GM23338 (cell line): ENCODE data around the gene ALDH1L2. TPM values are rescaled to one million over a fixed set of nuclear protein-coding genes. Genes with fewer than 3 reads are reported as not detected.
"Not testable (repeated sequence)": the region's sequence is repeated elsewhere in the genome, so short reads cannot be mapped to it uniquely, and the experiment has no call there.

ENCODE experiments used
- ATAC-seq: fragments of 200-7000 bp; cut with Tn5 transposase; 3 replicates; pipeline ENCODE4 v1.9.1; 2020
- DNase-seq: peaks from one replicate; pipeline ENCODE4 v3.0.0-alpha.2; 2015; ENCODE audit warnings: low spot score
- H2AFZ ChIP-seq: fragments of 200-600 bp; sonication (generic); 2 replicates; pipeline ENCODE4 v1.8.0; 2016; ENCODE audit warnings: antibody characterized with exemption, mild to moderate bottlenecking, moderate library complexity
- H3F3A ChIP-seq: fragments of 200-600 bp; sonication (generic); replicated peaks from 2 replicates; pipeline ENCODE4 v1.8.0; 2017; ENCODE audit warnings: antibody characterized with exemption, mixed run types, low read depth
- H3K27ac ChIP-seq: fragments of 200-600 bp; sonication (generic); 2 replicates; pipeline ENCODE4 v1.6.1; 2016; ENCODE audit warnings: low read depth
- H3K27me3 ChIP-seq: fragments of 200-600 bp; sonication (generic); 2 replicates; pipeline ENCODE4 v1.8.0; 2016; ENCODE audit warnings: mild to moderate bottlenecking, mixed run types, moderate library complexity; ENCODE audit not compliant: insufficient read depth
- H3K36me3 ChIP-seq: fragments of 200-600 bp; sonication (generic); 2 replicates; pipeline ENCODE4 v1.8.0; 2016; ENCODE audit warnings: mild to moderate bottlenecking; ENCODE audit not compliant: insufficient read depth
- H3K4me1 ChIP-seq: fragments of 200-600 bp; sonication (generic); 2 replicates; pipeline ENCODE4 v1.8.0; 2016; ENCODE audit warnings: mild to moderate bottlenecking, moderate library complexity; ENCODE audit not compliant: insufficient read depth
- H3K4me2 ChIP-seq: fragments of 200-600 bp; sonication (generic); 2 replicates; pipeline ENCODE4 v1.7.1; 2017; ENCODE audit warnings: mixed run types
- H3K4me3 ChIP-seq: fragments of 200-600 bp; sonication (generic); 2 replicates; pipeline ENCODE4 v1.6.1; 2016; ENCODE audit warnings: mixed run types
- H3K79me2 ChIP-seq: fragments of 200-600 bp; sonication (generic); replicated peaks from 2 replicates; pipeline ENCODE4 v1.8.0; 2017; ENCODE audit warnings: mild to moderate bottlenecking; ENCODE audit not compliant: insufficient read depth
- H3K9me2 ChIP-seq: fragments of 200-600 bp; sonication (generic); 2 replicates; pipeline ENCODE4 v1.8.0; 2017; ENCODE audit not compliant: insufficient read depth
- H4K20me1 ChIP-seq: fragments of 200-600 bp; sonication (generic); replicated peaks from 2 replicates; pipeline ENCODE4 v1.8.0; 2017; ENCODE audit warnings: mild to moderate bottlenecking; ENCODE audit not compliant: insufficient read depth
- H3K27ac Mint-ChIP-seq: 2 replicates; pipeline ENCODE4 v1.8.0; 2020; ENCODE audit warnings: inconsistent platforms, mild to moderate bottlenecking, moderate library complexity, mixed read lengths
- H3K27me3 Mint-ChIP-seq: 3 replicates; pipeline ENCODE4 v1.8.0; 2022; ENCODE audit warnings: low read depth, mild to moderate bottlenecking, moderate library complexity, mixed read lengths, inconsistent platforms; ENCODE audit not compliant: insufficient read depth, poor library complexity
- H3K36me3 Mint-ChIP-seq: 3 replicates; pipeline ENCODE4 v1.8.0; 2021; ENCODE audit warnings: low read depth, mild to moderate bottlenecking, inconsistent platforms, moderate library complexity, mixed read lengths
- H3K4me1 Mint-ChIP-seq: 3 replicates; pipeline ENCODE4 v1.8.0; 2020; ENCODE audit warnings: mild to moderate bottlenecking, inconsistent platforms, mixed read lengths
- H3K4me3 Mint-ChIP-seq: 3 replicates; pipeline ENCODE4 v1.8.0; 2021; ENCODE audit warnings: moderate library complexity, mild to moderate bottlenecking, inconsistent platforms, mixed read lengths
- H3K9me3 Mint-ChIP-seq: 3 replicates; pipeline ENCODE4 v1.8.0; 2020; ENCODE audit warnings: moderate library complexity, mild to moderate bottlenecking, inconsistent platforms, mixed read lengths
- CREB1 ChIP-seq: fragments of 250-450 bp; sonication (Bioruptor Pico); IDR thresholded peaks from 2 replicates; pipeline ENCODE4 v1.5.0; 2020; ENCODE audit warnings: low read depth, mild to moderate bottlenecking, moderate library complexity
- EZH2 ChIP-seq: fragments of 200-600 bp; sonication (generic); IDR thresholded peaks from one replicate; pipeline ENCODE4 v1.8.0; 2017; ENCODE audit warnings: antibody characterized with exemption, mild to moderate bottlenecking, low read depth; ENCODE audit not compliant: unreplicated experiment
- EZH2phosphoT487 ChIP-seq: fragments of 200-600 bp; sonication (generic); IDR thresholded peaks from one replicate; pipeline ENCODE4 v1.8.1; 2018; ENCODE audit warnings: antibody characterized with exemption; ENCODE audit not compliant: unreplicated experiment
- JUNB ChIP-seq: IDR thresholded peaks from one replicate; pipeline ENCODE4 v1.6.1; 2016; ENCODE audit warnings: antibody characterized with exemption; ENCODE audit not compliant: unreplicated experiment
- POLR2AphosphoS5 ChIP-seq: IDR thresholded peaks from 2 replicates; pipeline ENCODE4 v1.6.1; 2016; ENCODE audit warnings: antibody characterized with exemption, low read depth
- STAT1 ChIP-seq: IDR thresholded peaks from one replicate; pipeline ENCODE4 v1.6.1; 2016; ENCODE audit warnings: antibody characterized with exemption; ENCODE audit not compliant: unreplicated experiment
- ZNF114 ChIP-seq: fragments of 250-450 bp; sonication (Bioruptor Pico); IDR thresholded peaks from 2 replicates; pipeline ENCODE4 v1.5.0; 2020; ENCODE audit warnings: mild to moderate bottlenecking, moderate library complexity
- polyA plus RNA-seq: library from polyadenylated mRNA; unstranded; fragments of >200 nt; fragmentation: Nextera tagmentation; extraction: Ambion mirVana; gene quantifications from 2 replicates; pipeline ENCODE4 v1.2.1, GENCODE V29; 2016
- total RNA-seq: library from RNA; depleted of rRNA; stranded (reverse); fragments of >200 nt; shearing (Covaris generic); gene quantifications from 2 replicates; pipeline ENCODE4 v1.2.3, GENCODE V29; 2014
- TF ChIP-seq, protein P1 (sequence below): fragments of 250-450 bp; sonication (Bioruptor Pico); IDR thresholded peaks from 2 replicates; pipeline ENCODE4 v1.5.0; 2020; ENCODE audit warnings: mild to moderate bottlenecking, moderate library complexity

The ALDH1L2 gene
- total and polyA plus RNA-seq, 2 experiments from 2014 or later: 5.8 to 9.1 TPM

DNA sequence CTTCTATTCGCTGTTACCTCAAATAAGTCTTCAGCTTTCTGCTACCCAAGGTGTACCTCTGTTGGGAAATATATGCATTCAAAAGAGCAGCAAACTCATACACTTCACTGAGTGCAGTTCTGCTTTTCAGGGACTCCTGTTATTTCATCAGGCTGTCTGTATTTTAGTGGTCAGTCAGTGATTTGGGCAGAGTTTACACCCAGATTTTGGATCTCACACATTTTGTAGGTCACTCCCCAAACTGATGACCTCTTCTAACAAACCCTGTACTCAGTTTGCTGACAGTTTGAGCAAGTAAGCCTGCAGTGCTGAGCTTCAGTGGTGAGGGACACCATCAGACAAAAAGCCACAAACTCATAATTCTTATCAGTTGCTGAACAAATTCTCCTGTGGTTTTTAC lies 15.1 kb upstream of the ALDH1L2 start (continued):
- TF ChIP-seq, protein P1, sequence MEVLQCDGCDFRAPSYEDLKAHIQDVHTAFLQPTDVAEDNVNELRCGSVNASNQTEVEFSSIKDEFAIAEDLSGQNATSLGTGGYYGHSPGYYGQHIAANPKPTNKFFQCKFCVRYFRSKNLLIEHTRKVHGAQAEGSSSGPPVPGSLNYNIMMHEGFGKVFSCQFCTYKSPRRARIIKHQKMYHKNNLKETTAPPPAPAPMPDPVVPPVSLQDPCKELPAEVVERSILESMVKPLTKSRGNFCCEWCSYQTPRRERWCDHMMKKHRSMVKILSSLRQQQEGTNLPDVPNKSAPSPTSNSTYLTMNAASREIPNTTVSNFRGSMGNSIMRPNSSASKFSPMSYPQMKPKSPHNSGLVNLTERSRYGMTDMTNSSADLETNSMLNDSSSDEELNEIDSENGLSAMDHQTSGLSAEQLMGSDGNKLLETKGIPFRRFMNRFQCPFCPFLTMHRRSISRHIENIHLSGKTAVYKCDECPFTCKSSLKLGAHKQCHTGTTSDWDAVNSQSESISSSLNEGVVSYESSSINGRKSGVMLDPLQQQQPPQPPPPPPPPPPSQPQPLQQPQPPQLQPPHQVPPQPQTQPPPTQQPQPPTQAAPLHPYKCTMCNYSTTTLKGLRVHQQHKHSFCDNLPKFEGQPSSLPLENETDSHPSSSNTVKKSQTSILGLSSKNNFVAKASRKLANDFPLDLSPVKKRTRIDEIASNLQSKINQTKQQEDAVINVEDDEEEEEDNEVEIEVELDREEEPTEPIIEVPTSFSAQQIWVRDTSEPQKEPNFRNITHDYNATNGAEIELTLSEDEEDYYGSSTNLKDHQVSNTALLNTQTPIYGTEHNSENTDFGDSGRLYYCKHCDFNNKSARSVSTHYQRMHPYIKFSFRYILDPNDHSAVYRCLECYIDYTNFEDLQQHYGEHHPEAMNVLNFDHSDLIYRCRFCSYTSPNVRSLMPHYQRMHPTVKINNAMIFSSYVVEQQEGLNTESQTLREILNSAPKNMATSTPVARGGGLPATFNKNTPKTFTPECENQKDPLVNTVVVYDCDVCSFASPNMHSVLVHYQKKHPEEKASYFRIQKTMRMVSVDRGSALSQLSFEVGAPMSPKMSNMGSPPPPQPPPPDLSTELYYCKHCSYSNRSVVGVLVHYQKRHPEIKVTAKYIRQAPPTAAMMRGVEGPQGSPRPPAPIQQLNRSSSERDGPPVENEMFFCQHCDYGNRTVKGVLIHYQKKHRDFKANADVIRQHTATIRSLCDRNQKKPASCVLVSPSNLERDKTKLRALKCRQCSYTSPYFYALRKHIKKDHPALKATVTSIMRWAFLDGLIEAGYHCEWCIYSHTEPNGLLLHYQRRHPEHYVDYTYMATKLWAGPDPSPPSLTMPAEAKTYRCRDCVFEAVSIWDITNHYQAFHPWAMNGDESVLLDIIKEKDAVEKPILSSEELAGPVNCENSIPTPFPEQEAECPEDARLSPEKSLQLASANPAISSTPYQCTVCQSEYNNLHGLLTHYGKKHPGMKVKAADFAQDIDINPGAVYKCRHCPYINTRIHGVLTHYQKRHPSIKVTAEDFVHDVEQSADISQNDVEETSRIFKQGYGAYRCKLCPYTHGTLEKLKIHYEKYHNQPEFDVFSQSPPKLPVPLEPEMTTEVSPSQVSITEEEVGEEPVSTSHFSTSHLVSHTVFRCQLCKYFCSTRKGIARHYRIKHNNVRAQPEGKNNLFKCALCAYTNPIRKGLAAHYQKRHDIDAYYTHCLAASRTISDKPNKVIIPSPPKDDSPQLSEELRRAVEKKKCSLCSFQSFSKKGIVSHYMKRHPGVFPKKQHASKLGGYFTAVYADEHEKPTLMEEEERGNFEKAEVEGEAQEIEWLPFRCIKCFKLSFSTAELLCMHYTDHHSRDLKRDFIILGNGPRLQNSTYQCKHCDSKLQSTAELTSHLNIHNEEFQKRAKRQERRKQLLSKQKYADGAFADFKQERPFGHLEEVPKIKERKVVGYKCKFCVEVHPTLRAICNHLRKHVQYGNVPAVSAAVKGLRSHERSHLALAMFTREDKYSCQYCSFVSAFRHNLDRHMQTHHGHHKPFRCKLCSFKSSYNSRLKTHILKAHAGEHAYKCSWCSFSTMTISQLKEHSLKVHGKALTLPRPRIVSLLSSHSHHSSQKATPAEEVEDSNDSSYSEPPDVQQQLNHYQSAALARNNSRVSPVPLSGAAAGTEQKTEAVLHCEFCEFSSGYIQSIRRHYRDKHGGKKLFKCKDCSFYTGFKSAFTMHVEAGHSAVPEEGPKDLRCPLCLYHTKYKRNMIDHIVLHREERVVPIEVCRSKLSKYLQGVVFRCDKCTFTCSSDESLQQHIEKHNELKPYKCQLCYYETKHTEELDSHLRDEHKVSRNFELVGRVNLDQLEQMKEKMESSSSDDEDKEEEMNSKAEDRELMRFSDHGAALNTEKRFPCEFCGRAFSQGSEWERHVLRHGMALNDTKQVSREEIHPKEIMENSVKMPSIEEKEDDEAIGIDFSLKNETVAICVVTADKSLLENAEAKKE: no peak
- TF ChIP-seq POLR2AphosphoS5: no peak
- TF ChIP-seq ZNF114: no peak

DNA sequence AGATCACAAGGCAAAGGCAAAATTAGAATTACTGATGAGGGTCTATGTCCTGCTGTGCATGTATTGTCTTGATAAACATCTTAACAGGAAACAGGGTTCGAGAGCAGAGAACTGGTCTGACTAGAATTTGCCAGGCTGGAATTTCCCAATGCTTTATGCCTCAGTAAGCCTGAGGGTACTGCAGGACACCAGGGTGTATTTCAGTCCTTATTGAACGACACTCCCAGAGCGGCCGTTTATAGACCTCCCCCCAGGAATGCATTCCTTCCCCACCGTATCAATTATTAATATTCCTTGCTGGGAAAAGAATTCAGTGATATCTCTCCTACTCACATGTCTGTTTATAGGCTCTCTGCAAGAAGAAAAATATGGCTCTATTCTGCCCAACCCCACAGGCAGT lies 11.1 kb upstream of the ALDH1L2 start:
- H2AFZ ChIP-seq, H3K36me3 ChIP-seq, H3K4me3 Mint-ChIP-seq, H3K27me3 ChIP-seq, ATAC-seq, H3K79me2 ChIP-seq, H3K4me3 ChIP-seq, H3K9me2 ChIP-seq, H4K20me1 ChIP-seq, H3K27ac ChIP-seq, H3K27ac Mint-ChIP-seq, H3K27me3 Mint-ChIP-seq, H3K4me2 ChIP-seq: not testable (repeated sequence)
- Mint-ChIP-seq H3K9me3 (peaks cover 51% of the 10 kb centered on the region), H3K4me1 (peaks cover 26% of the 10 kb centered on the region), H3K36me3 (peaks cover 47% of the 10 kb centered on the region)
- Histone ChIP-seq H3F3A (peaks cover 12% of the 10 kb centered on the region; the same call in 1 of the 2 replicates), H3K4me1 (peaks cover 19% of the 10 kb centered on the region)
- peak; percentile 52 for DNase-seq

DNA sequence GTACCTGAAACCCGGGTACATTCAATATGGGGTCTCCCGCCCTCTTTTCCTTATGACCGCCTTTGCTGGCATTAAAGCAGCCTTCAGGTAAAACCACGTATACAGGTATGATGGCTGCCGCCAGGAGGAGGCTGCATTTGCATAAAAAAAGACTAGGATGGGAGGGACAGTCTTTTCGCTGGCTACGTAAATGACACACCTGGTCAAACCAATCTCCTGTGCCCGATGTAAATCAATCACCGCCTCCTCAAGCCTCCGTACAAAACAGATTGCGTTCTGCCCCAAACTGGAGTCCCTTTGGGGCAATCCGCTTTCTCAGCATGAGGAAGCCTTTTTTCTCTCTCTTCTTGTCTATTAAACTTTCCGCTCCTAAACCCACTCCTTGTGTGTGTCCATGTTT lies 8.1 kb upstream of the ALDH1L2 start:
- ATAC-seq: peak; percentile 89
- H3K4me2 ChIP-seq: peak overlapping the region; percentile 58
- TF ChIP-seq JUNB: no peak
- peak; percentile 76 for TF ChIP-seq CREB1
- TF ChIP-seq EZH2phosphoT487: no peak
- no peak for TF ChIP-seq EZH2
- TF ChIP-seq STAT1: no peak
- TF ChIP-seq POLR2AphosphoS5: peak; percentile 81

More for the DNA sequence above, 8.1 kb upstream of the ALDH1L2 start:
- Mint-ChIP-seq H3K27me3 (peaks cover 2% of the 10 kb centered on the region), H3K4me3 (peak overlapping the region; percentile 58), H3K4me1 (peaks cover 30% of the 10 kb centered on the region), H3K27ac (peak overlapping the region; percentile 97), H3K9me3 (peaks cover 38% of the 10 kb centered on the region), H3K36me3 (peaks cover 37% of the 10 kb centered on the region)
- Histone ChIP-seq H3K79me2 (no peaks in the 10 kb centered on the region), H4K20me1 (no peaks in the 10 kb centered on the region), H3K4me3 (peak overlapping the region; percentile 36), H3K27me3 (no peaks in the 10 kb centered on the region), H3K9me2 (no peaks in the 10 kb centered on the region), H3K36me3 (no peaks in the 10 kb centered on the region), H3F3A (peaks cover 12% of the 10 kb centered on the region; the same call in 1 of the 2 replicates), H3K4me1 (peaks cover 27% of the 10 kb centered on the region), H2AFZ (no peak overlapping the region), H3K27ac (peak overlapping the region; percentile 96)
- DNase-seq: peak; percentile 97
